Activated CD4-positive, CD25-positive, alpha-beta regulatory T cell treated with anti-CD3 and anti-CD28 coated beads, Interleukin-2, amount 50 U/mL, for 16 hours (primary cell): ENCODE results near the gene FAM210A.
"Not testable (repeated sequence)": the region's sequence is repeated elsewhere in the genome, so short reads cannot be mapped to it uniquely, and the experiment has no call there.

ENCODE experiments used
- DNase-seq: peaks from one replicate; pipeline ENCODE4 v3.0.0-alpha.2; 2020; ENCODE audit warnings: low read depth, low spot score

The FAM210A gene

GRCh38 chr18:13726232-13726971 is at the start of gene FAM210A, which contains the start of gene RNMT:
FAM210A (minus strand) TSS chr18:13726558; CDS start chr18:13682077, 44,481 bp downstream.
RNMT (plus strand) TSS chr18:13726673; CDS start chr18:13731518, 4,845 bp downstream.
- DNase-seq, result peak; percentile 93

GRCh38 chr18:13775058-13775457 is 48.7 kb upstream of the FAM210A start:
- DNase-seq, result no peak

GRCh38 chr18:13762690-13763439 is 36.5 kb upstream of the FAM210A start:
- no peak for DNase-seq

- DNase-seq, result no peak
Observed at GRCh38 chr18:13760047-13760446, 33.7 kb upstream of the FAM210A start.

GRCh38 chr18:13758622-13759021 is 32.3 kb upstream of the FAM210A start:
- no peak for DNase-seq

GRCh38 chr18:13756671-13757070 is 30.3 kb upstream of the FAM210A start:
- no peak for DNase-seq

- no peak for DNase-seq
Observed at GRCh38 chr18:13756261-13756660, 29.9 kb upstream of the FAM210A start.

GRCh38 chr18:13751599-13751998 is 25.2 kb upstream of the FAM210A start:
- DNase-seq, result not testable (repeated sequence)

- DNase-seq, result no peak
Observed at GRCh38 chr18:13746633-13747032, 20.3 kb upstream of the FAM210A start.

- no peak for DNase-seq
Observed at GRCh38 chr18:13745696-13746095, 19.3 kb upstream of the FAM210A start.

GRCh38 chr18:13735681-13736080 is 9.3 kb upstream of the FAM210A start:
- DNase-seq, result no peak

GRCh38 chr18:13730481-13730880 is 4.1 kb upstream of the FAM210A start:
- DNase-seq, result no peak

- peak; percentile 8 for DNase-seq
Observed at GRCh38 chr18:13726972-13727331, 594 bp upstream of the FAM210A start.

- DNase-seq, result no peak
Observed at GRCh38 chr18:13725566-13726231, 659 bp downstream of the FAM210A start.

- DNase-seq, result no peak
Observed at GRCh38 chr18:13720847-13721246, 5.5 kb downstream of the FAM210A start.

GRCh38 chr18:13720123-13720522 is 6.2 kb downstream of the FAM210A start:
- DNase-seq, result no peak

GRCh38 chr18:13716916-13717315 is 9.4 kb downstream of the FAM210A start:
- DNase-seq, result no peak

- DNase-seq, result no peak
Observed at GRCh38 chr18:13715330-13715729, 11.0 kb downstream of the FAM210A start.

- DNase-seq, result no peak
Observed at GRCh38 chr18:13713455-13714055, 12.8 kb downstream of the FAM210A start.

- no peak for DNase-seq
Observed at GRCh38 chr18:13712400-13713131, 13.8 kb downstream of the FAM210A start.

- DNase-seq, result no peak
Observed at GRCh38 chr18:13710414-13710831, 15.9 kb downstream of the FAM210A start.
